Measurements from ENCODE around the gene DENND4C. TPM values are rescaled to one million over a fixed set of nuclear protein-coding genes. Genes with fewer than 3 reads are reported as not detected.
"Not testable (repeated sequence)": the region's sequence is repeated elsewhere in the genome, so short reads cannot be mapped to it uniquely, and the experiment has no call there.

Gene DENND4C
- total RNA-seq, 2 experiments from 2014 or later = 37.6 to 42.7 TPM

DNA sequence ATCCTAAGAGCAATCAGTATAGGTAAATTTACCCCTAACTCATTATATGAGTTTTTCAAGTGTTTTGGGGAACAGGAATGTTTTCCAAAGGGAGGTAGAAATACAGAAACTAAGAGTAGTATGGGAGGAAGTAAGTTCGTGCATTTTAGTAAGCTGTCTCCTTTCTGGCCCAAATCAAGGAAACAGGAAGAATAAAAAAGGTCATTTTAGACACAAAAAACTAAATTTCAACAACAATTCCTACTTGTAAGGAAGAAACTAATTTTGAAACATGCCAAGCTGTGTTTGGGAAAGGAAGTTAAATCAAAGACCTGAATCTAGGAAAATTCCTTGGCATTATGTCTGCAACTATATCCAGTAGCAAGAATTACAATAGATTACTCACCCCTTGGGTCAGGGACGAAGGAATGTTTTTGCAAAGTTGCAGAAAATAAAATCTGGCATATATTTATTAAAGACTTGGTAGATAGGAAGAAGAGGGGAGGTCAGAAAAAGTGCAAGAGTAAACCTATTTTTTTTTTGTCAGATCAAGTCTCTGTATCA lies 156.1 kb downstream of the DENND4C start:
- H3K27me3 Mint-ChIP-seq = peaks cover 18% of the 10 kb centered on the region
- DNase-seq = no peak
- H3K4me1 Mint-ChIP-seq = peaks cover 5% of the 10 kb centered on the region
- no peak overlapping the region for H3K27ac Mint-ChIP-seq
- H3K9me3 Mint-ChIP-seq = no peaks in the 10 kb centered on the region
- ChIA-PET CTCF (no interaction called here), POLR2A (no interaction called here)
- no peaks in the 10 kb centered on the region for H3K36me3 Mint-ChIP-seq (ENCODE audit: low read depth)
- no peak overlapping the region for H3K4me3 Mint-ChIP-seq

DNA sequence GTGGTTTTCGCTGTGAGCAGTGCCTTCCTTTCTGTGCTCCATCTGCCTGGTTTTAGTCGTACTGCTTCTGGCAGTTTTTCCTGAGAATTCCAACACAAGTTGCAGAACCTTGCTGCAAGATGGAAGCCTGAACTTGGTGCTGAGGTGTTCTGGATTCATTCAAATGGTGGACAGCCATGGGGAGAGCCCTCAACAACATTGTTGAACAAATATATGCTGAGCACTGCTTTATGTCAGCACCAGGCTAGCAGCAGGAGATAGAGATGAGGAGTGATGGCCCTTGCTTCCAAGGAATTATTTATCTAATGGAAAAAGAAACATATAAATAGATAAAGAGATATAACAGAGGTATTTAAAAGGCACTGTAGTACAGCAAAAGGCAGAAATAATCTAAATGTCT lies 156.8 kb downstream of the DENND4C start:
- Mint-ChIP-seq H3K4me3 (no peak overlapping the region), H3K36me3 (ENCODE audit: low read depth) (no peaks in the 10 kb centered on the region), H3K27me3 (peaks cover 18% of the 10 kb centered on the region), H3K4me1 (peaks cover under 1% of the 10 kb centered on the region), H3K9me3 (no peaks in the 10 kb centered on the region), H3K27ac (no peak overlapping the region)
- ChIA-PET POLR2A (no interaction called here), CTCF (no interaction called here)
- no peak for DNase-seq

DNA sequence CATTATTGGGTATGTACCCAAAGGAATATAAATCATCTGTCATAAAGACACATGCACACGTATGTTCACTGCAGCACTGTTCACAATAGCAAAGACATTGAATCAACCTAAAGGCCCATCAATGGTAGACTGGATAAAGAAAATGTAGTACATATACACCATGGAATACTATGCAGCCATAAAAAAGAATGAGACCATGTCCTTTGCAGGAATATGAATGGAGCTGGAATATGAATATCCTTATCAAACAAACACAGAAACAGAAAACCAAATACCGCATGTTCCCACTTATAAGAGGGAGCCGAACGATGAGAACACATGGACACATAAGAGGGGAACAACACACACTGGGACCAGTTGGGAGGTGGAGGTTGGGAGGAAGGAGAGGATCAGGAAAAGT lies 159.0 kb downstream of the DENND4C start:
- POLR2A ChIA-PET; H3K4me1 Mint-ChIP-seq; H3K36me3 Mint-ChIP-seq (ENCODE audit: low read depth); H3K9me3 Mint-ChIP-seq; H3K4me3 Mint-ChIP-seq; H3K27ac Mint-ChIP-seq; DNase-seq: not testable (repeated sequence)
- peaks cover 18% of the 10 kb centered on the region for H3K27me3 Mint-ChIP-seq
- CTCF ChIA-PET = interaction anchor here (0.6 kb wide), 1 partner anchor 740 kb away, joined by 3 read pairs; no protein-coding TSS in a partner anchor

DNA sequence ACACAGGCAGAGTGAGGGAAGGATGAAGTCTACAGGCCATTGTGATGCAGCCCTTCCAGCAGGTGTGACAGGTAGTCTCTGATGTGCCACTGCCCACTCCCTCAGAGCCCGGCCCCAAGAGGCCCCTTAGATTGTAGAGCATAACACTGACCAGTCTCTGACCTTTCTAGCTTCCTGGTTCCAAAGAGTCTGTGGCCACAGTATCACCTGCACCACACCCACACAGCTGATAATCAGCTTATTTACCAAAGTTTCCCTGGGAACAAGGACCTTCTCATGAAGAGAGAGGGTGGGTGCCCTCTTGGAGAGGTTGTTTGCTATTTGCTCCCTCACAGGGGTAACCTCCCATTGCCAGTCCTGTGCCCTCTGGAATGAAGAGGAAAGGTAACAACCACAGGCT lies 167.4 kb downstream of the DENND4C start:
- POLR2A ChIA-PET = no interaction called here
- H3K27ac Mint-ChIP-seq = no peak overlapping the region
- no peaks in the 10 kb centered on the region for H3K4me1 Mint-ChIP-seq
- CTCF ChIA-PET = interaction anchor here (0.6 kb wide), 1 partner anchor 235 kb away, joined by 3 read pairs; no protein-coding TSS in a partner anchor
- DNase-seq = no peak
- H3K9me3 Mint-ChIP-seq = peaks cover 2% of the 10 kb centered on the region
- H3K36me3 Mint-ChIP-seq (ENCODE audit: low read depth) = no peaks in the 10 kb centered on the region
- H3K4me3 Mint-ChIP-seq = no peak overlapping the region
- no peaks in the 10 kb centered on the region for H3K27me3 Mint-ChIP-seq

DNA sequence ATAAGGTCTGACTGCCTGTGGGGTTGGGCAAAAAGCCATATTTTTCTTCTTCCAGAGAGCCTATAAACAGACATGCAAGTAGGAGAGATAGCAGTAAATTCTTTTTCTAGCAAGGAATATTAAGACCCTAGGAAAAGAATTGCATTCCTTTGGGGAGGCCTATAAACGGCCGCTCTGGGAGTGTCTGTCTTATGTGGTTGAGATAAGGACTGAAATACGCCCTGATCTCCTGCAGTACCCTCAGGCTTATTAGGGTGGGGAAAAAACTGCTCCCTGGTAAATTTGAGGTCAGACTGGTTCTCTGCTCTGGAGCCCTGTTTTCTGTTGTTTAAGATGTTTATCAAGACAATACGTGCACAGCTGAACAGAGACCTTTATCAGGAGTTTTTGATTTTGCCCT lies 172.7 kb downstream of the DENND4C start:
- H3K36me3 Mint-ChIP-seq (ENCODE audit: low read depth); POLR2A ChIA-PET; H3K4me1 Mint-ChIP-seq; H3K27me3 Mint-ChIP-seq; CTCF ChIA-PET; H3K4me3 Mint-ChIP-seq; DNase-seq; H3K27ac Mint-ChIP-seq; H3K9me3 Mint-ChIP-seq: not testable (repeated sequence)

GRCh38 chr9:19404283-19405075 lies 174.0 kb downstream of the DENND4C start:
- POLR2A ChIA-PET = no interaction called here
- H3K27me3 Mint-ChIP-seq = peaks cover 2% of the 10 kb centered on the region
- H3K36me3 Mint-ChIP-seq (ENCODE audit: low read depth) = no peaks in the 10 kb centered on the region
- no peak overlapping the region for H3K27ac Mint-ChIP-seq
- no peak for DNase-seq
- CTCF ChIA-PET = no interaction called here
- H3K9me3 Mint-ChIP-seq = peaks cover 7% of the 10 kb centered on the region
- H3K4me1 Mint-ChIP-seq = peaks cover 7% of the 10 kb centered on the region
- no peak overlapping the region for H3K4me3 Mint-ChIP-seq

DNA sequence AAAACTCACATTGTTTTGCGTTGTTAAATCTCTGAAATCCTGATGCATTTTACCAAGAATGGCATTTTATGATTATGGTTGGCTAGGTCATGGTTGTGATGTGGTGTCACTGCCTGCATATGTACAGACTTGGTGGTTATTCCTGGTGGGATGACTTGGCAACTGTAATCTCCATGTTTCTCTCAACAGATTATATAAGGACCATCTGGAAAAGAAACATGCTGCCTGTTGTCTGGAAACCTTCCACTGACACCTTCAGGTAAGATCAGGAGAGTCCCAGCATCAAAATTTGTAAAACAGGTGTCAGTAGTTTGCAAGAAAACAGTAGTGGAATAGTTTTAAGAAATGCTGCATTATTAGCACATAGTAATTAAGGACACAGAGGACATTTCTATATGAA lies 175.3 kb downstream of the DENND4C start:
- Mint-ChIP-seq H3K27me3 (peaks cover 2% of the 10 kb centered on the region), H3K36me3 (ENCODE audit: low read depth) (no peaks in the 10 kb centered on the region), H3K27ac (no peak overlapping the region), H3K9me3 (peaks cover 7% of the 10 kb centered on the region), H3K4me1 (peaks cover 15% of the 10 kb centered on the region), H3K4me3 (no peak overlapping the region)
- POLR2A ChIA-PET = no interaction called here
- CTCF ChIA-PET = interaction anchor here (0.6 kb wide), 1 partner anchor 91 kb away, joined by 3 read pairs; no protein-coding TSS in a partner anchor
- DNase-seq = no peak

DNA sequence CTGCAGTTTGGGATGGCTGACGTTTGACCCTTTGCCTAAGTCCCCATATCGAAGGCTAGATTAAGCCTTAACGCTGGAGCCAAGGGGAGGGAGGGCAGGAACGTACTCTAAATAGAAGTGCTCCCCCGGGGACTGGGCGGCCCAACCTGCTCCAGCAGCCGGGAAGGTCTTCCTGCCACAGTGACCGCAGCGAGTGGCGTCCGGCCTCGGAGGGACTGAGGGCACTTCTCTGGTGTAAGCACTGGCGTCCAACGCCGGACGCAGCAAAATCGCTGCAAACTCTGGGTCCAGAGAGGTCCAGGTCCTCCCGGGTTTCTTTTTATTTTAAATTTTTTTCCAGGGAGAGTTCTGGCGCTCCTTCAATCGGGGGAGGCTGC lies 177.8 kb downstream of the DENND4C start:
- Mint-ChIP-seq H3K27ac (no peak overlapping the region), H3K27me3 (peaks cover 2% of the 10 kb centered on the region), H3K4me3 (peak overlapping the region; percentile 85), H3K9me3 (peaks cover 5% of the 10 kb centered on the region), H3K36me3 (ENCODE audit: low read depth) (no peaks in the 10 kb centered on the region), H3K4me1 (peaks cover 19% of the 10 kb centered on the region)
- ChIA-PET CTCF (no interaction called here), POLR2A (no interaction called here)
- peak; percentile 18 for DNase-seq

GRCh38 chr9:19408693-19409400 lies 178.4 kb downstream of the DENND4C start, which contains the start of gene ACER2:
Gene ACER2 (plus strand): TSS chr9:19409009. CDS start chr9:19409085, 76 bp downstream.
- DNase-seq = peak; percentile 94
- peak within 1 kb of the TSS; percentile 79 for H3K27ac Mint-ChIP-seq
- ChIA-PET POLR2A (interaction anchor here (0.6 kb wide), 1 partner anchor 49 kb away, joined by 7 read pairs; no protein-coding TSS in a partner anchor), CTCF (interaction anchor here (0.7 kb wide), 1 partner anchor 342 kb away, joined by 4 read pairs; no protein-coding TSS in a partner anchor)
- no peaks in the 10 kb centered on the region for H3K36me3 Mint-ChIP-seq (ENCODE audit: low read depth)
- peak within 1 kb of the TSS; percentile 85 for H3K4me3 Mint-ChIP-seq
- H3K9me3 Mint-ChIP-seq = no peaks in the 10 kb centered on the region
- H3K4me1 Mint-ChIP-seq = peaks cover 19% of the 10 kb centered on the region
- peaks cover 2% of the 10 kb centered on the region for H3K27me3 Mint-ChIP-seq

DNA sequence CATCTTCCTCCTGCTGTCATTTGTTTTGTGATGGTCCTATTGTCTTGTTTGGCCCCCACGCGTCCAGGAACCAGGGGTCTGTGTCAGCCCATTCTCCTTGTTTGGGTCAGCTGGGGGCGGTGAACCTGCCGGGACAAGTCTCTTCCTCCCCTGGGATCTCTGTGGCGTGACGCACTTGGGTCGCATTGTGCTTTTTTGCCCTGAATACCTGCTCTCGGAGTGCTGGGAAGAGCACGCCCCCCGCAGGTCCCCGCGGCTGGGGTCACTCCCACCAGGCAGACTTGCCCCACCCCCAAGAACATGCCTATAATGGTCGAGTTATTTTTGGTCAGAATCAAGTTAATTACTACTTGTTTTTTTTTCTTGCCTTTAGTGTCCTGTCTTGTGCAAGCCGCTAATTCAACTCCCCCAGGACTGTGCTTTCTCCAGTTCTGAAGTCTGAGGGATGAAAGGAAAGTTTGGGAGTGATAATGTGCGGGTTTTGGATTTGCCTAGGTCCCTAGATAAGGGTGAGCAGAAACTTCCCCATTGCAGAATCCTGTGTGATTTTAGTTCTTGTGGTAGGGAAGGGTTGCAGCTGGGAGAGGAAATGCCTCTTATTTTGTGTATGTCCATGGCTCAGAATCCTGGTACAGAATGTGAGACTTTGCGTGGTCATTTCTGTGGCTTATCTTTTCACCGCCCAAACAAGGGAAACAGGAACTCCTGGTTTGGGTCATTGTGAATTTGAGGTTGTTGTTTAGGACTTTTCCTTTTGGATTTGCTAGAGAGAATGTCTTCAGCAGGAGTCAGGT lies 179.1 kb downstream of the DENND4C start:
- Mint-ChIP-seq H3K4me3 (peak overlapping the region; percentile 85), H3K36me3 (ENCODE audit: low read depth) (no peaks in the 10 kb centered on the region), H3K4me1 (peaks cover 19% of the 10 kb centered on the region), H3K27me3 (peaks cover 2% of the 10 kb centered on the region), H3K27ac (peak overlapping the region; percentile 79), H3K9me3 (no peaks in the 10 kb centered on the region)
- CTCF ChIA-PET = interaction anchor here (0.7 to 1.3 kb wide), 2 partner anchors 14 to 341 kb away, joined by 3 to 4 read pairs; no protein-coding TSS in a partner anchor
- POLR2A ChIA-PET = no interaction called here
- peak; percentile 9 for DNase-seq

DNA sequence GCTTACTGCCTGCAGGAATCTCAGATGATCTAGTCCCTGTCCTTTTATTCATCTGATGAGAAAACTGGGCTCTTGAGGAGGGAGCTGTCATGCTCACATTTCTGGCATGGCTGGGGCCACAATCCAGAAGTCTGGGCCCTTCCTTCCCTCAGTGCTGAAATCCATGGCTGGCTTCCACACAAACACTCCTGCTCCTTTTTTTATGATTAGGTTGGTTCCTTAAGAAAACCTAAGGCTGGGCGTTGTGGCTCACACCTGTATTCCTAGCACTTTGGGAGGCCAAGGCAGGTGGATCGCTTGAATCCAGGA lies 179.7 kb downstream of the DENND4C start:
- H3K27ac Mint-ChIP-seq = peak overlapping the region; percentile 22
- ChIA-PET POLR2A (no interaction called here), CTCF (interaction anchor here (1.3 kb wide), 1 partner anchor 13 kb away, joined by 3 read pairs; no protein-coding TSS in a partner anchor)
- H3K9me3 Mint-ChIP-seq = no peaks in the 10 kb centered on the region
- H3K36me3 Mint-ChIP-seq (ENCODE audit: low read depth) = no peaks in the 10 kb centered on the region
- H3K27me3 Mint-ChIP-seq = peaks cover 2% of the 10 kb centered on the region
- DNase-seq = no peak
- H3K4me1 Mint-ChIP-seq = peaks cover 19% of the 10 kb centered on the region
- peak overlapping the region; percentile 85 for H3K4me3 Mint-ChIP-seq

DNA sequence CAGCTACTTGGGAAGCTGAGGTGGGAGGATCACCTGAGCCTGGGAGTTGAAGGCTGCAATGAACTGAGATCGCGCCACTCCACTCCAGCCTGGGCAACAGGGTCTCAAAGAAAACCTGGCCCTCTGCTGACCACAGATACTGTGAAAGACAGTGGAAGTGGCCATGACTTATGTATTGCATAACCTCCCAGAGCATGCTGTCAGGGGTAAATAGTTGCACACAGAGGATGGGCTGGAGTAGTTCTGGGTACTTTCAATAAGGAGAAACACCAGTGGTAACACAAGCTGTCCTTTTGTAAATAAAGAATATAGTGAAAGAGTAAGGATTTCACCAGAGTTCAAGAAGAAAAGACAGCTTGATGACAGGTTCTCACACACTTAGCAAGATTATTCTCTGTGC lies 180.1 kb downstream of the DENND4C start:
- peaks cover 19% of the 10 kb centered on the region for H3K4me1 Mint-ChIP-seq
- no peaks in the 10 kb centered on the region for H3K36me3 Mint-ChIP-seq (ENCODE audit: low read depth)
- H3K27ac Mint-ChIP-seq = no peak overlapping the region
- ChIA-PET CTCF (interaction anchor here (1.3 kb wide), 1 partner anchor 13 kb away, joined by 3 read pairs; no protein-coding TSS in a partner anchor), POLR2A (no interaction called here)
- no peaks in the 10 kb centered on the region for H3K9me3 Mint-ChIP-seq
- no peak overlapping the region for H3K4me3 Mint-ChIP-seq
- H3K27me3 Mint-ChIP-seq = peaks cover 2% of the 10 kb centered on the region
- no peak for DNase-seq

Measured in activated CD4-positive, alpha-beta T cell treated with anti-CD3 and anti-CD28 coated beads, Interleukin-2, amount 10 ng/mL, durations not matched to agents 7 days and 5 days (primary cell).